Ovary (tissue), 3 donors: ENCODE results near the gene ZNF175.

Experiments used
- CTCF ChIP-seq, 3 donors: fragments of 450-650 bp in 2 of 3; fragments of 200-600 bp in 1 of 3; IDR thresholded peaks; one replicate each; pipeline versions ENCODE4 v1.5.1 to v1.8.0; 2016 to 2022; ENCODE audit warnings: antibody characterized with exemption in 3 of 3, mild to moderate bottlenecking in 1 of 3
- POLR2A ChIP-seq: fragments of 450-650 bp; IDR thresholded peaks from one replicate; pipeline ENCODE4 v1.6.1; 2017; ENCODE audit warnings: antibody characterized with exemption, mild to moderate bottlenecking, moderate library complexity
- donor health status: DM: no; HTN: no; CAD: no.

- TF ChIP-seq CTCF (IDR thresholded peaks at IDR 0.05) = no peak
- TF ChIP-seq POLR2A = no peak
Observed at GRCh38 chr19:51594774-51595109, 23.7 kb downstream of the ZNF175 start.
